SK-N-SH treated with all-trans-retinoic acid at 6 μM for 48 hours (cell line): ENCODE results near the gene ME3.

Experiments used
- ATAC-seq: fragments of 200-7000 bp; cut with Tn5 transposase; 3 replicates; pipeline ENCODE4 v1.9.1; 2020; ENCODE audit warnings: mild to moderate bottlenecking, moderate library complexity
- ARNTL ChIP-seq: fragments of 450-650 bp; formaldehyde crosslinking; IDR thresholded peaks from 2 replicates; pipeline ENCODE4 v1.5.0; 2020; ENCODE audit warnings: low read depth, mild to moderate bottlenecking, moderate library complexity, borderline replicate concordance
- BACH2 ChIP-seq: fragments of 250-450 bp; sonication (Bioruptor Pico); IDR thresholded peaks from 2 replicates; pipeline ENCODE4 v1.9.0; 2021; ENCODE audit warnings: mild to moderate bottlenecking, borderline replicate concordance
- CREB5 ChIP-seq: fragments of 250-450 bp; sonication (Bioruptor Pico); IDR thresholded peaks from 2 replicates; pipeline ENCODE4 v1.5.1; 2020; ENCODE audit warnings: low read depth, mild to moderate bottlenecking, moderate library complexity
- CSDC2 ChIP-seq: fragments of 250-450 bp; sonication (Bioruptor Pico); IDR thresholded peaks from 2 replicates; pipeline ENCODE4 v1.5.0; 2020; ENCODE audit warnings: mild to moderate bottlenecking, moderate library complexity
- ESRRG ChIP-seq: fragments of 250-450 bp; sonication (Bioruptor Pico); IDR thresholded peaks from 2 replicates; pipeline ENCODE4 v1.6.1; 2021; ENCODE audit warnings: mild to moderate bottlenecking
- GLIS3 ChIP-seq: fragments of 250-450 bp; sonication (Bioruptor Pico); IDR thresholded peaks from 2 replicates; pipeline ENCODE4 v1.5.0; 2020; ENCODE audit warnings: mild to moderate bottlenecking, moderate library complexity
- ISL1 ChIP-seq: fragments of 250-450 bp; sonication (Bioruptor Pico); IDR thresholded peaks from 2 replicates; pipeline ENCODE4 v2.1.2; 2022; ENCODE audit warnings: mild to moderate bottlenecking, moderate library complexity
- OSR1 ChIP-seq: fragments of 250-450 bp; sonication (Bioruptor Pico); IDR thresholded peaks from 2 replicates; pipeline ENCODE4 v1.8.0; 2022; ENCODE audit warnings: moderate library complexity, mild to moderate bottlenecking, inconsistent platforms
- PPARA ChIP-seq: fragments of 250-450 bp; sonication (Bioruptor Pico); IDR thresholded peaks from 2 replicates; pipeline ENCODE4 v1.5.0; 2020; ENCODE audit warnings: mild to moderate bottlenecking, borderline replicate concordance
- RARB ChIP-seq: fragments of 250-450 bp; sonication (Bioruptor Pico); IDR thresholded peaks from 2 replicates; pipeline ENCODE4 v1.8.0; 2021; ENCODE audit warnings: mild to moderate bottlenecking, moderate library complexity
- SNAI2 ChIP-seq: fragments of 250-450 bp; sonication (Bioruptor Pico); IDR thresholded peaks from 2 replicates; pipeline ENCODE4 v1.5.0; 2020; ENCODE audit warnings: mild to moderate bottlenecking, moderate library complexity
- TCF4 ChIP-seq: fragments of 250-450 bp; sonication (Bioruptor Pico); IDR thresholded peaks from 2 replicates; pipeline ENCODE4 v1.8.0; 2021; ENCODE audit warnings: mild to moderate bottlenecking, moderate library complexity, borderline replicate concordance
- TOX ChIP-seq: fragments of 250-450 bp; sonication (Bioruptor Pico); IDR thresholded peaks from 2 replicates; pipeline ENCODE4 v1.8.0; 2021; ENCODE audit warnings: mild to moderate bottlenecking, moderate library complexity, borderline replicate concordance
- ZFP3 ChIP-seq: fragments of 250-450 bp; sonication (Bioruptor Pico); IDR thresholded peaks from 2 replicates; pipeline ENCODE4 v1.5.0; 2020; ENCODE audit warnings: mild to moderate bottlenecking, moderate library complexity
- ZFP30 ChIP-seq: fragments of 450-650 bp; formaldehyde crosslinking; IDR thresholded peaks from 2 replicates; pipeline ENCODE4 v1.5.0; 2022; ENCODE audit warnings: mild to moderate bottlenecking, moderate library complexity
- ZNF565 ChIP-seq: fragments of 450-650 bp; formaldehyde crosslinking; conservative IDR thresholded peaks from 2 replicates; pipeline ENCODE4 v1.5.0; 2020; ENCODE audit warnings: low read depth, mild to moderate bottlenecking, moderate library complexity
- ZNF8 ChIP-seq: fragments of 450-650 bp; formaldehyde crosslinking; IDR thresholded peaks from 2 replicates; pipeline ENCODE4 v1.5.0; 2020; ENCODE audit warnings: mild to moderate bottlenecking, moderate library complexity
- TF ChIP-seq, protein P1 (sequence below): fragments of 250-450 bp; sonication (Bioruptor Pico); IDR thresholded peaks from 2 replicates; pipeline ENCODE4 v1.8.0; 2020; ENCODE audit warnings: mild to moderate bottlenecking, moderate library complexity, borderline replicate concordance
- TF ChIP-seq, protein P2 (sequence below): fragments of 250-450 bp; sonication (Bioruptor Pico); IDR thresholded peaks from 2 replicates; pipeline ENCODE4 v1.5.1; 2021; ENCODE audit warnings: mild to moderate bottlenecking, moderate library complexity
- TF ChIP-seq, protein P3 (sequence below): fragments of 250-450 bp; sonication (Bioruptor Pico); IDR thresholded peaks from 2 replicates; pipeline ENCODE4 v1.5.0; 2020; ENCODE audit warnings: mild to moderate bottlenecking, moderate library complexity

ME3 gene

DNA sequence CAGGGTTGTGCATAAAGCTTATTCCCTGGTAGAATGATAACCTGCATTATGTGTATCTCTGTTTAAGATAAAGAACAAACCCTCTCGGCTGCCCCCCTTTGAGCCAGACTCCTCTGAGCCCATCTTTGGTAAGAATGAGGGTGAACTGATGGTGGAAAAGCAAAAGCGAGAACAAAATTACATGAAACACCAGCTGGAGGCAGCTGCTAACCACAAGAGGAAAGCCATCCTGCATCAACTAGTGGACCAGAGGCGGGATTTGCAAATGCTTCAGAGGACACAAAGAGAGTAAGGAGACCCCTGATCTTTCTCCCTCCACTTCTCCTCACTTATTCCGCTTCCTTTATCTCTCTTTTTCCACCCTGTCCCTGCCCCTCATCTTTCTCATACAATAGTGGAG is 257.4 kb downstream of the ME3 start:
- TF ChIP-seq ESRRG (CRISPR knock-in tag) (no peak), PPARA (CRISPR knock-in tag) (no peak), ZNF565 (CRISPR knock-in tag) (no peak), CSDC2 (CRISPR knock-in tag) (no peak), SNAI2 (CRISPR knock-in tag) (no peak), ARNTL (CRISPR knock-in tag) (no peak), OSR1 (CRISPR knock-in tag) (no peak), ZNF8 (CRISPR knock-in tag) (no peak), TOX (no peak), BACH2 (CRISPR knock-in tag) (no peak), ZFP30 (CRISPR knock-in tag) (no peak), ZFP3 (CRISPR knock-in tag) (no peak), TCF4 (CRISPR knock-in tag) (no peak), CREB5 (no peak), RARB (CRISPR knock-in tag) (no peak)
- TF ChIP-seq, protein P1, sequence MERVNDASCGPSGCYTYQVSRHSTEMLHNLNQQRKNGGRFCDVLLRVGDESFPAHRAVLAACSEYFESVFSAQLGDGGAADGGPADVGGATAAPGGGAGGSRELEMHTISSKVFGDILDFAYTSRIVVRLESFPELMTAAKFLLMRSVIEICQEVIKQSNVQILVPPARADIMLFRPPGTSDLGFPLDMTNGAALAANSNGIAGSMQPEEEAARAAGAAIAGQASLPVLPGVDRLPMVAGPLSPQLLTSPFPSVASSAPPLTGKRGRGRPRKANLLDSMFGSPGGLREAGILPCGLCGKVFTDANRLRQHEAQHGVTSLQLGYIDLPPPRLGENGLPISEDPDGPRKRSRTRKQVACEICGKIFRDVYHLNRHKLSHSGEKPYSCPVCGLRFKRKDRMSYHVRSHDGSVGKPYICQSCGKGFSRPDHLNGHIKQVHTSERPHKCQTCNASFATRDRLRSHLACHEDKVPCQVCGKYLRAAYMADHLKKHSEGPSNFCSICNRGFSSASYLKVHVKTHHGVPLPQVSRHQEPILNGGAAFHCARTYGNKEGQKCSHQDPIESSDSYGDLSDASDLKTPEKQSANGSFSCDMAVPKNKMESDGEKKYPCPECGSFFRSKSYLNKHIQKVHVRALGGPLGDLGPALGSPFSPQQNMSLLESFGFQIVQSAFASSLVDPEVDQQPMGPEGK (CRISPR knock-in tag), result no peak
- TF ChIP-seq, protein P2, sequence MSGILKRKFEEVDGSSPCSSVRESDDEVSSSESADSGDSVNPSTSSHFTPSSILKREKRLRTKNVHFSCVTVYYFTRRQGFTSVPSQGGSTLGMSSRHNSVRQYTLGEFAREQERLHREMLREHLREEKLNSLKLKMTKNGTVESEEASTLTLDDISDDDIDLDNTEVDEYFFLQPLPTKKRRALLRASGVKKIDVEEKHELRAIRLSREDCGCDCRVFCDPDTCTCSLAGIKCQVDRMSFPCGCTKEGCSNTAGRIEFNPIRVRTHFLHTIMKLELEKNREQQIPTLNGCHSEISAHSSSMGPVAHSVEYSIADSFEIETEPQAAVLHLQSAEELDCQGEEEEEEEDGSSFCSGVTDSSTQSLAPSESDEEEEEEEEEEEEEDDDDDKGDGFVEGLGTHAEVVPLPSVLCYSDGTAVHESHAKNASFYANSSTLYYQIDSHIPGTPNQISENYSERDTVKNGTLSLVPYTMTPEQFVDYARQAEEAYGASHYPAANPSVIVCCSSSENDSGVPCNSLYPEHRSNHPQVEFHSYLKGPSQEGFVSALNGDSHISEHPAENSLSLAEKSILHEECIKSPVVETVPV (CRISPR knock-in tag), result no peak
- TF ChIP-seq, protein P3, sequence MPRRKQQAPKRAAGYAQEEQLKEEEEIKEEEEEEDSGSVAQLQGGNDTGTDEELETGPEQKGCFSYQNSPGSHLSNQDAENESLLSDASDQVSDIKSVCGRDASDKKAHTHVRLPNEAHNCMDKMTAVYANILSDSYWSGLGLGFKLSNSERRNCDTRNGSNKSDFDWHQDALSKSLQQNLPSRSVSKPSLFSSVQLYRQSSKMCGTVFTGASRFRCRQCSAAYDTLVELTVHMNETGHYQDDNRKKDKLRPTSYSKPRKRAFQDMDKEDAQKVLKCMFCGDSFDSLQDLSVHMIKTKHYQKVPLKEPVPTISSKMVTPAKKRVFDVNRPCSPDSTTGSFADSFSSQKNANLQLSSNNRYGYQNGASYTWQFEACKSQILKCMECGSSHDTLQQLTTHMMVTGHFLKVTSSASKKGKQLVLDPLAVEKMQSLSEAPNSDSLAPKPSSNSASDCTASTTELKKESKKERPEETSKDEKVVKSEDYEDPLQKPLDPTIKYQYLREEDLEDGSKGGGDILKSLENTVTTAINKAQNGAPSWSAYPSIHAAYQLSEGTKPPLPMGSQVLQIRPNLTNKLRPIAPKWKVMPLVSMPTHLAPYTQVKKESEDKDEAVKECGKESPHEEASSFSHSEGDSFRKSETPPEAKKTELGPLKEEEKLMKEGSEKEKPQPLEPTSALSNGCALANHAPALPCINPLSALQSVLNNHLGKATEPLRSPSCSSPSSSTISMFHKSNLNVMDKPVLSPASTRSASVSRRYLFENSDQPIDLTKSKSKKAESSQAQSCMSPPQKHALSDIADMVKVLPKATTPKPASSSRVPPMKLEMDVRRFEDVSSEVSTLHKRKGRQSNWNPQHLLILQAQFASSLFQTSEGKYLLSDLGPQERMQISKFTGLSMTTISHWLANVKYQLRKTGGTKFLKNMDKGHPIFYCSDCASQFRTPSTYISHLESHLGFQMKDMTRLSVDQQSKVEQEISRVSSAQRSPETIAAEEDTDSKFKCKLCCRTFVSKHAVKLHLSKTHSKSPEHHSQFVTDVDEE (CRISPR knock-in tag), result no peak
- ATAC-seq, result no peak

DNA sequence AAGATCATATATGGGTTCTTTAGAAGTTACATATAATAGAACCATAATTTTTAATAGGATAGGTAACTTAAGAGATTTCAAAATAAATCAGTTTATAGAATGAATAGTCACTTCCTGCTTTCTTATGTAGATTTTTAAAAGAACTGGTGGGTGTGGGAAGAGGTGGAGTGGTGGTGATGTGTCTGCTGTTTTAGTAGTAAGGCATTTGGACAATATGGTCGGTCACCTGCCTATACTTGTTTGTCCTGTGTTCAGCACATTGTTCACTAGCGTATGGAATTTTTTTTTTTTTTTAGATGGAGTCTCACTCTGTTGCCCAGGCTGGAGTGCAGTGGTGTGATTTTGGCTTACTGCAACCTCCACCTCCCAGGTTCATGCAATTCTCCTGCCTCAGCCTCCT is 258.4 kb downstream of the ME3 start:
- TF ChIP-seq RARB (CRISPR knock-in tag) (no peak), OSR1 (CRISPR knock-in tag) (no peak), PPARA (CRISPR knock-in tag) (no peak), GLIS3 (CRISPR knock-in tag) (no peak), CSDC2 (CRISPR knock-in tag) (no peak), ARNTL (CRISPR knock-in tag) (no peak), ISL1 (CRISPR knock-in tag) (no peak), SNAI2 (CRISPR knock-in tag) (no peak)
- TF ChIP-seq, protein P2 (CRISPR knock-in tag), result no peak
- TF ChIP-seq, protein P1 (CRISPR knock-in tag), result no peak
- TF ChIP-seq, all 23 proteins: peak for 0
- ATAC-seq, result no peak
